A673 (cell line): ENCODE results near the gene OSBPL8.

Experiments
- EZH2 ChIP-seq: fragments of 200-600 bp; sonication (generic); IDR thresholded peaks from 2 replicates; pipeline ENCODE4 v1.6.1; 2017; ENCODE audit warnings: borderline replicate concordance, low read depth, mild to moderate bottlenecking, mixed read lengths, antibody characterized with exemption, low read length; ENCODE audit not compliant: poor library complexity, severe bottlenecking
- TF ChIP-seq, protein P1 (sequence below): fragments of 300-800, 200-600 bp; sonication (generic); conservative IDR thresholded peaks from 2 replicates; pipeline ENCODE4 v1.5.1; 2017; ENCODE audit warnings: low read depth, mild to moderate bottlenecking, antibody characterized with exemption, low read length, moderate library complexity, mixed read lengths

DNA sequence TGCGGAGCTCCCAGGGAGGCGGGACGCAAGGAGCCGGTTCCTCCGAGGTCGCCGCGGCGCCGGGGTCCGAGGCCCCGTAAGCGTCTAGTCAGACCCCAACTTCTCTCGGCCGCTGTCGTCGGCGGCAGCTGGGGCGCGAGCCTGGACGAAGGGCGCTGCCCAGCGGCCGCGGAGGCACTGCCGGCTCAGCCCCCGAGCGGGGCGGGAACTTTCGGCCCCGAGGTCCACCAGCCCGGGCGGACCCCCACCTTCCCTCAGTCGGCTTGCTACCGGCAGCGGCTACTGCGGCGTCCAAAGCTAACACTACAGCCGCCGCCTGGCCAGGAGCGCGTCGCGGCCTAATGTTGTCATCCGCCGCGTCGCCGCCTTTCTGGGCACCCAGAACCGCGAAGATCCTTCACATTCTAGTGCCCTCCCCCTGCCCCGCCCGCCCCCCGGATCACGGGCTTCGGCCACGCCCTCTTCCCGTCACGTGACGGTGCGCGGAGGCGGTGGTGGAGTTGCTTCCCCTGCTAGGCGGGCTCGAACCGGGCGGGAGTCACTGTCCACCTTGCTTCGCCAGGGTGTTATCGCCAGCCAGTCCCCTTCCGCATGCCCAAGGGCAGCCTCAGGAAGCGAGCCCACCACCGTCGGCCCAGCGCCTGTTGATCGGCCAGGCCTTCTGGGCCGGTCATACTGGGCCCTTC, at the start of gene OSBPL8:
- TF ChIP-seq, protein P1, sequence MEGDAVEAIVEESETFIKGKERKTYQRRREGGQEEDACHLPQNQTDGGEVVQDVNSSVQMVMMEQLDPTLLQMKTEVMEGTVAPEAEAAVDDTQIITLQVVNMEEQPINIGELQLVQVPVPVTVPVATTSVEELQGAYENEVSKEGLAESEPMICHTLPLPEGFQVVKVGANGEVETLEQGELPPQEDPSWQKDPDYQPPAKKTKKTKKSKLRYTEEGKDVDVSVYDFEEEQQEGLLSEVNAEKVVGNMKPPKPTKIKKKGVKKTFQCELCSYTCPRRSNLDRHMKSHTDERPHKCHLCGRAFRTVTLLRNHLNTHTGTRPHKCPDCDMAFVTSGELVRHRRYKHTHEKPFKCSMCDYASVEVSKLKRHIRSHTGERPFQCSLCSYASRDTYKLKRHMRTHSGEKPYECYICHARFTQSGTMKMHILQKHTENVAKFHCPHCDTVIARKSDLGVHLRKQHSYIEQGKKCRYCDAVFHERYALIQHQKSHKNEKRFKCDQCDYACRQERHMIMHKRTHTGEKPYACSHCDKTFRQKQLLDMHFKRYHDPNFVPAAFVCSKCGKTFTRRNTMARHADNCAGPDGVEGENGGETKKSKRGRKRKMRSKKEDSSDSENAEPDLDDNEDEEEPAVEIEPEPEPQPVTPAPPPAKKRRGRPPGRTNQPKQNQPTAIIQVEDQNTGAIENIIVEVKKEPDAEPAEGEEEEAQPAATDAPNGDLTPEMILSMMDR, result 0 out of 2 replicates have a peak, but pooled peaks have one; percentile 23
- TF ChIP-seq EZH2, result no peak
